Esophagus muscularis mucosa (tissue), 3 donors: ENCODE results near the gene NCAPH2.

Experiments used
- CTCF ChIP-seq, 3 experiments: fragments of 200-600 bp in 2 of 3; fragments of 450-650 bp in 1 of 3; sonication (generic) in 2 of 3; IDR thresholded peaks; one replicate each; pipeline ENCODE4 v1.5.1; 2017 to 2019; ENCODE audit warnings: antibody characterized with exemption in 3 of 3, mild to moderate bottlenecking in 2 of 3, moderate library complexity in 1 of 3
- POLR2A ChIP-seq: fragments of 450-650 bp; IDR thresholded peaks from one replicate; pipeline ENCODE4 v1.6.1; 2017; ENCODE audit warnings: antibody characterized with exemption, moderate library complexity, mild to moderate bottlenecking, low read depth

- TF ChIP-seq CTCF (IDR thresholded peaks at IDR 0.05) = no peak
- TF ChIP-seq POLR2A = no peak
Observed at GRCh38 chr22:50528682-50529415, 20.8 kb downstream of the NCAPH2 start.
